Right lobe of liver (tissue), 6 donors: Measurements from ENCODE around the gene C1QL1. TPM values are rescaled to one million over a fixed set of nuclear protein-coding genes. Genes with fewer than 3 reads are reported as not detected.

ENCODE experiments used
- ATAC-seq, 4 donors: fragments of 200-7000 bp; cut with Tn5 transposase; one replicate each; pipeline ENCODE4 v1.9.1; 2020; ENCODE audit warnings: mild to moderate bottlenecking in 4 of 4, moderate library complexity in 4 of 4
- DNase-seq, 3 donors: peaks; one replicate each; pipeline ENCODE4 v3.0.0-alpha.2; 2020
- H3K27ac ChIP-seq, 3 donors: fragments of 200-600 bp; one replicate each; pipeline ENCODE4 v1.8.0; 2022
- H3K27me3 ChIP-seq, 2 donors: fragments of 200-600 bp; one replicate each; pipeline ENCODE4 v1.8.0; 2022
- H3K36me3 ChIP-seq, 4 donors: fragments of 200-600 bp; sonication (generic) in 1 of 4; one replicate each; pipeline versions ENCODE4 v1.5.1 to v1.8.0; 2017 to 2022; ENCODE audit warnings: control low read depth in 1 of 4
- H3K4me1 ChIP-seq, 4 donors: fragments of 200-600 bp; sonication (generic) in 1 of 4; one replicate each; pipeline versions ENCODE4 v1.5.1 to v1.8.0; 2017 to 2022; ENCODE audit warnings: control low read depth in 1 of 4
- H3K4me3 ChIP-seq, 3 donors: fragments of 200-600 bp; one replicate each; pipeline ENCODE4 v1.8.0; 2022
- H3K9me3 ChIP-seq, 4 donors: fragments of 200-600 bp; sonication (generic) in 1 of 4; one replicate each; pipeline versions ENCODE4 v1.5.1 to v1.8.0; 2017 to 2022; ENCODE audit warnings: control low read depth in 1 of 4
- CTCF ChIP-seq, 4 donors: fragments of 200-600 bp in 3 of 4; fragments of 450-650 bp in 1 of 4; IDR thresholded peaks; one replicate each; pipeline versions ENCODE4 v1.5.1 to v1.8.0; 2016 to 2022; ENCODE audit warnings: antibody characterized with exemption in 4 of 4, mild to moderate bottlenecking in 2 of 4
- POLR2A ChIP-seq: fragments of 450-650 bp; IDR thresholded peaks from one replicate; pipeline ENCODE4 v1.6.1; 2017; ENCODE audit warnings: antibody characterized with exemption, mild to moderate bottlenecking
- WGBS: methylation state at CpG from one replicate; pipeline ENCODE4 v1.1.6; 2018; ENCODE audit warnings: low coverage, low lambda C conversion rate; ENCODE audit not compliant: insufficient coverage; ENCODE audit errors: missing lambda C conversion rate; 5-methylcytosine and 5-hydroxymethylcytosine counted together
- intact Hi-C, 2 donors: fragments of 100-400 bp; cut with DNase I; formaldehyde crosslinking; loops; one replicate each; pipeline versions ENCODE4 v1.11.2 to v1.14.1; 2022
- total RNA-seq, 6 experiments: library from RNA; depleted of rRNA in 2 of 6; stranded (reverse); fragments of >200 nt in 2 of 6; fragmentation: NEBNext Ultra II Directional in 3 of 6; extraction: Animal tissue kit (Norgen Biotek cat#: 25700) in 3 of 6; gene quantifications; one replicate each; pipeline versions ENCODE4 v1.1.0 to v1.2.4, GENCODE V29; 2016 to 2023
- donor health status: DM: no; HTN: yes; CAD: no.
- donor health status: DM: no; HTN: no; CAD: no.
- donor health status: DM: no; HTN: no; CAD: no.
- donor health status: DM: no; HTN: yes; CAD: no.
- donor health status: DM: no; HTN: yes; CAD: no.

Gene C1QL1
- total RNA-seq, 6 experiments from 2014 or later, result 0.31 to 0.62 (median 0.38) TPM; not detected in 2

GRCh38 chr17:44978807-44979206 lies 10.7 kb upstream of the C1QL1 start:
- peaks cover 1 to 13% (median 7%) of the 10 kb centered on the region in 4 donors for H3K4me1 ChIP-seq
- no peak for DNase-seq
- H3K36me3 ChIP-seq, result no peaks in the 10 kb centered on the region
- H3K27ac ChIP-seq, result no peak overlapping the region
- H3K9me3 ChIP-seq, result no peaks in the 10 kb centered on the region
- no peaks in the 10 kb centered on the region for H3K27me3 ChIP-seq
- H3K4me3 ChIP-seq, result no peak overlapping the region
- no peak for TF ChIP-seq POLR2A
- no peak for TF ChIP-seq CTCF (IDR thresholded peaks at IDR 0.05)
- intact Hi-C loops, result no loop called here
- ATAC-seq, result no peak
- WGBS, result no CpG with 5 or more reads among the region's 5 CpGs

- no peak for ATAC-seq
- TF ChIP-seq CTCF (IDR thresholded peaks at IDR 0.05) (no peak), POLR2A (no peak)
- Histone ChIP-seq H3K27ac (no peak overlapping the region), H3K36me3 (no peaks in the 10 kb centered on the region), H3K9me3 (no peaks in the 10 kb centered on the region), H3K27me3 (no peaks in the 10 kb centered on the region), H3K4me1 (peaks cover 1 to 13% (median 7%) of the 10 kb centered on the region in 4 donors), H3K4me3 (no peak overlapping the region)
- intact Hi-C loops, result no loop called here
- DNase-seq, result no peak
- 50% methylated on average over 2 of the region's 7 CpGs for WGBS
These were observed 9.9 kb upstream of the C1QL1 start for GRCh38 chr17:44977814-44978550.

- no peak for ATAC-seq
- no peaks in the 10 kb centered on the region for H3K27me3 ChIP-seq
- intact Hi-C loops, result no loop called here
These were observed 9.0 kb upstream of the C1QL1 start for GRCh38 chr17:44977065-44977464.

GRCh38 chr17:44976206-44976605 lies 8.1 kb upstream of the C1QL1 start:
- DNase-seq, result no peak
- no peak for ATAC-seq
- TF ChIP-seq CTCF (IDR thresholded peaks at IDR 0.05) (no peak), POLR2A (no peak)
- 86% methylated on average over 1 of the region's 13 CpGs for WGBS
- peaks cover 1 to 9% (median 6%) of the 10 kb centered on the region in 4 donors for H3K4me1 ChIP-seq
- no peaks in the 10 kb centered on the region for H3K27me3 ChIP-seq
- H3K9me3 ChIP-seq, result no peaks in the 10 kb centered on the region
- H3K36me3 ChIP-seq, result no peaks in the 10 kb centered on the region
- no peak overlapping the region for H3K27ac ChIP-seq
- intact Hi-C loops, result no loop called here
- no peak overlapping the region for H3K4me3 ChIP-seq

More at GRCh38 chr17:44977065-44977464, 9.0 kb upstream of the C1QL1 start:
- WGBS, result 57% methylated on average over 1 of the region's 3 CpGs
- Histone ChIP-seq H3K27ac (no peak overlapping the region), H3K4me3 (no peak overlapping the region), H3K4me1 (peaks cover 1 to 13% (median 7%) of the 10 kb centered on the region in 4 donors), H3K9me3 (no peaks in the 10 kb centered on the region), H3K36me3 (no peaks in the 10 kb centered on the region)
- no peak for DNase-seq
- TF ChIP-seq POLR2A (no peak), CTCF (IDR thresholded peaks at IDR 0.05) (no peak)
